ENCODE measurements around the gene NAP1L1. TPM values are rescaled to one million over a fixed set of nuclear protein-coding genes. Genes with fewer than 3 reads are reported as not detected.

Gene NAP1L1
- total RNA-seq, 2 experiments from 2014 or later = 524 to 558 TPM

DNA sequence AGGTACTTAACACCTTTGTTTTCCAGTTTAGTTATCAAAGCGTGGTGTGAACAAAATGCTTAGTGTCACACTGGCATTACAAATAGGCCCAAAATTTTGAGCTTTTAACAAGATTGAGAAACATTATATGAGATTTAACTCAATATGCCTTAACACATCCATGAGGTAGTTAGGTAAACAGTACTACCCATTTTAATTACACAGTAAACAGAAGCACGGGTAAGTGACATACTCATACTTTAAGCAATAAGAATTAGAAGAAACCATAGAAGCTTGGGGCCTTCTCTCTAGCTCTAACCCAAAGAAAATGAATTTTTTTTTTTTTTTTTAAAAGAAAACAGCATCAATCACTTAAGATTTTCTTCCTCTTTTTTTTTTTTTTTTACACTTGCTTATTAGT lies 37.4 kb downstream of the NAP1L1 start:
- DNase-seq = no peak
- H3K27me3 Mint-ChIP-seq = no peaks in the 10 kb centered on the region
- H3K4me1 Mint-ChIP-seq = peaks cover 7% of the 10 kb centered on the region
- no peak overlapping the region for H3K27ac Mint-ChIP-seq
- H3K36me3 Mint-ChIP-seq (ENCODE audit: low read depth) = peaks cover 45% of the 10 kb centered on the region
- ChIA-PET POLR2A (interaction anchor here (0.6 to 1.2 kb wide), 2 partner anchors 16 to 21 kb away, joined by 3 read pairs; partner anchors contain the start of gene PHLDA1), CTCF (interaction anchor here (0.6 to 1.5 kb wide), 2 partner anchors 14 to 15 kb away, joined by 3 read pairs; partner anchors contain the start of gene PHLDA1)
- H3K4me3 Mint-ChIP-seq = no peak overlapping the region
- no peaks in the 10 kb centered on the region for H3K9me3 Mint-ChIP-seq

DNA sequence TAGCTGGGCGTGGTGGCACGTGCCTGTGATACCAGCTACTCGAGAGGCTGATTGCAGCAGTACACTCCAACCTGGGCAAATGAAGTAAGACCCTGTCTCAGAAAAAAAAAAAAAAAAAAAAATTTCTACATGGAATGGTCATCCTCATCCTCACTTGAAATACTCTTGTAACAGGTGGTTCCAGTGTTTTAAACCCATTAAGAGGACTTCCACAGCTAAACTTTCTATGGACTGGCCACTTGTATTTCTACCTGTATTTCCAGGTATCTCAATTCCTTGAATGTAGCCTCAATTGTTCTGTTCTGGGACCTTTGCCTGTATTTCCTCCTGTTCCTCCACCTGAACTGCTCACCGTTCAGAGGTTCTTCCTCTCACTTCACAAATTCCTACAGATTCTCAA lies 41.1 kb downstream of the NAP1L1 start:
- H3K4me1 Mint-ChIP-seq = peaks cover 2% of the 10 kb centered on the region
- H3K9me3 Mint-ChIP-seq = no peaks in the 10 kb centered on the region
- H3K27me3 Mint-ChIP-seq = no peaks in the 10 kb centered on the region
- H3K27ac Mint-ChIP-seq = no peak overlapping the region
- H3K4me3 Mint-ChIP-seq = no peak overlapping the region
- ChIA-PET CTCF (interaction anchor here (0.7 to 1.1 kb wide), 2 partner anchors 518 to 558 kb away, joined by 3 read pairs; no protein-coding TSS in a partner anchor), POLR2A (interaction anchor here (0.9 kb wide), 2 partner anchors 18 to 532 kb away, joined by 3 to 5 read pairs; partner anchors contain the start of gene KRR1)
- peaks cover 19% of the 10 kb centered on the region for H3K36me3 Mint-ChIP-seq (ENCODE audit: low read depth)
- DNase-seq = no peak

DNA sequence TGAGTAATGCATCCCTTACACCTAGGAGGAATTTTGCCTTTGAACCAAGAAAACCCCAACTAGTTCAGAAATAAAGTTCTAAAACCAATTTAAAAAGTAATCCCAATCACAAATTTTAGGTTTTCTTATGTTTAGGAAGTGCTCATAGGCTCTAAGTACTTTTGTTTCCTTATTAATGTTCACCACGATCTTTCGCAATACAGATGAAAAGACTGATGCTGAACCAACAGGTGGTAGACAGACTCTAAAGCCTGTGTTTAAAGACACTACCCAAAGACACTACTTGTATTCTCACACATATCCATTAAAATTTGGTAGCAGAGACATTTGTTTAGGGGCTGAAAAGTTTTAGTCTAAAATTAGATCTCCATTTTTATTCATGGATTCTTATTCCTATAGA lies 42.3 kb downstream of the NAP1L1 start:
- Mint-ChIP-seq H3K4me1 (peaks cover 9% of the 10 kb centered on the region), H3K9me3 (no peaks in the 10 kb centered on the region), H3K27me3 (no peaks in the 10 kb centered on the region), H3K27ac (no peak overlapping the region), H3K36me3 (ENCODE audit: low read depth) (peaks cover 16% of the 10 kb centered on the region), H3K4me3 (no peak overlapping the region)
- DNase-seq = no peak
- ChIA-PET POLR2A (interaction anchor here (1.2 kb wide), 1 partner anchor 98 kb away, joined by 3 read pairs; no protein-coding TSS in a partner anchor), CTCF (no interaction called here)

DNA sequence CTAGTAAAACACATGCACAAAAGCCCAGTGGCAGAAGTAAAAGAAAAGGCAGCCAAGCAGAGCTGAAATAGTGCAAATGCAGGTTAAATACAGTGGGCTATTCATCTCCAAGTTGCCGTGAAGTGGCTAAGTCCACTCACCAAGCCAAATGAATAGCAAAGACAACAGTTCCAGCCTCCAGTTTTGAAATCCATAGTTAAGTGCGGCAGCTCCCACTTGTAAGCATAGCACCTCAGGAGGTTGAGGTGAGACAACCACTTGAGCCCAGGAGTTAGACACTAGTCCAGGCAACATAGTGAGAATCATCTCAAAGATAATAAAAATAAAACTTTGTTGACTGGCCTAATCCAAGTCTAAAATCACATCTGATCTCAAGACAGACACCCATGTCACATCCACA lies 43.1 kb downstream of the NAP1L1 start:
- POLR2A ChIA-PET = interaction anchor here (1.0 to 2.4 kb wide), 4 partner anchors 10 to 260 kb away, joined by 3 to 11 read pairs (median 3); partner anchors contain the start of gene PHLDA1
- Mint-ChIP-seq H3K27ac (no peak overlapping the region), H3K27me3 (no peaks in the 10 kb centered on the region), H3K36me3 (ENCODE audit: low read depth) (peaks cover 10% of the 10 kb centered on the region), H3K4me1 (peaks cover 11% of the 10 kb centered on the region), H3K4me3 (no peak overlapping the region), H3K9me3 (no peaks in the 10 kb centered on the region)
- DNase-seq = no peak
- CTCF ChIA-PET = interaction anchor here (1.0 to 3.5 kb wide), 3 partner anchors 10 to 556 kb away, joined by 3 to 16 read pairs (median 5); partner anchors contain the start of gene PHLDA1

DNA sequence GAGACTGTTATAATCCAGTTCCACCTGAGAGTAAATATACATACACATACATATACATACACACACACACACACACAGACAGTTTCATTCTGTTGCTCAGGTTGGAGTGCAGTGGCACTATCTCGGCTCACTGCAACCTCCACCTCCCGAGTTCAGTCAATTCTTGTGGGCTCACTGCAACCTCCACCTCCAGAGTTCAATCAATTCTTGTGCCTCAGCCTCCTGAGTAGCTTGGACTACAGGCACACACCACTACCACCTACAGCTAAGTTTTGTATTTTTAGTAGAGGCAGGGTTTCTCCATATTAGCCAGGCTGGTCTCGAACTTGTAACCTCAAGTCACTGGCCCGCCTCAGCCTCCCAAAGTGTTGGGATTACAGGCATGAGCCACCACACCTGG lies 44.0 kb downstream of the NAP1L1 start:
- POLR2A ChIA-PET = interaction anchor here (0.9 to 2.4 kb wide), 4 partner anchors 9 to 557 kb away, joined by 3 to 11 read pairs (median 3); partner anchors contain the start of genes KRR1 and PHLDA1
- Mint-ChIP-seq H3K36me3 (ENCODE audit: low read depth) (peaks cover 10% of the 10 kb centered on the region), H3K27me3 (no peaks in the 10 kb centered on the region), H3K9me3 (no peaks in the 10 kb centered on the region), H3K27ac (no peak overlapping the region), H3K4me1 (peaks cover 15% of the 10 kb centered on the region), H3K4me3 (no peak overlapping the region)
- CTCF ChIA-PET = interaction anchor here (1.0 to 3.5 kb wide), 5 partner anchors 9 to 555 kb away, joined by 3 to 16 read pairs (median 5); partner anchors contain the start of gene PHLDA1
- no peak for DNase-seq

DNA sequence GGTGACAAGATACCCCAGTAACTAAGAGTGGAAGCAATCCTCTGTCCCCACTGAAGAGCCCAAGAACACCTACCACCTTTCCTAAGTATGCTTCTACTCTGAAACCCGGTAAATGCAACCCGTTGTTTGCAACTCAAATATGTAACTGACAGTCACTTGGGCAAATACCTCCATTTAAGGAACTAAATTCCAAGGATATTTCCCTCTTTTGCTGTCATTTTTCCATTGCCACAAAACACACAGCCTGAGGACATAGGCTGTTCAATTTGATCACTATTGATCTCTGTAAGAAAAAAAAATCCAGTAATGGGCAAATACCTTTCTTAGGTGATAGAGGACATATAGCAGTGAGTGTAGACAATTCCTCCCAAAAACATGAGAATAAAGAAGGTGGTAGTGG lies 46.3 kb downstream of the NAP1L1 start:
- Mint-ChIP-seq H3K4me3 (no peak overlapping the region), H3K27me3 (no peaks in the 10 kb centered on the region), H3K36me3 (ENCODE audit: low read depth) (no peaks in the 10 kb centered on the region), H3K9me3 (no peaks in the 10 kb centered on the region), H3K4me1 (peaks cover 22% of the 10 kb centered on the region), H3K27ac (no peak overlapping the region)
- POLR2A ChIA-PET = interaction anchor here (1.5 to 1.9 kb wide), 3 partner anchors 11 to 527 kb away, joined by 3 to 8 read pairs (median 4); partner anchors contain the start of gene KRR1
- DNase-seq = no peak
- CTCF ChIA-PET = interaction anchor here (1.4 to 2.0 kb wide), 12 partner anchors 8 to 554 kb away, joined by 3 to 41 read pairs (median 5); no protein-coding TSS in a partner anchor

DNA sequence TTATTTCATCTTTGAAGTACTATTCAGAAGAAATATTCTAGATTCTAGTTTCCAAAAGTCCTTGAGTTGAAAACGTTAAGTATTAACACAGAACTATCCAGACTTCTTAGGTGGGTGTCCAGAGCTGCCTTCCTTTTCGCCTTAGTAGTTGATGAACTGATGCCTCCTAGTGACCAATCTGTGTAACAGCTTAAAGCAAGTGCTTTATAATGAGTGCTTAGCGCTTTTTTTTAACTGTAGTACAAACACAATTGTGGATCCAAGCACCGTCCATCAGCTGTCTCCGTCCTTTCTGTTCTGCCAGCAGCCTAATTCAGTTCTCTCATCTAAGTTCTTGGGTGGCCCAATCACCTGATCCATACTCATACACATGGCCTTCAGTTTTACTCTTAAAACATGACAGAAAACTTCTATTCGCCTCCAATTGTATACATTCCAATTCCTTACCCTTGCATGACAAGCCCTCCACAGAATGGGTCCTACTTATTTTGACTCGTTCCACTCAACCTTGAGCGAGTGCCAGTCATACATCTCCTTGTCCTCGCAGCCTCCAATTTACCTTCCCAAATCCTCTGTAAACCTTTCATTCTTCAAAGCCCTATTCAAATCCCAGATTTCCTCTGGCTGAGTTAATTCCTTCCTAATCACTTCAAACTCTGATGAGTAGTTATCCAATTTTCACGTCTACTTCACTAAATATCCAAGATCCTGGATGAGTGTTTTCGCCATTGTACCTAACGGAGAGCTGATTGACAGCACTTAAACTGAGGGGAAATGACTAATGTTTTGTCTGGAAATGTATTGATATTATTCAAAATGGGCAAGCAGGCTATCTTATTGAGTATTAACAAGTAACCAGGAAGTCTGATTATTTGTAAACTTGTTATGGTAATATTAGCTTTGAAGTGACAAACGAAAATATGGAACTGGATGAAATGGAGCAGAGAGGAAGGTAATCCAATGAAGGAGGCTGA lies 47.1 kb downstream of the NAP1L1 start:
- no peaks in the 10 kb centered on the region for H3K27me3 Mint-ChIP-seq
- CTCF ChIA-PET = interaction anchor here (0.6 to 2.0 kb wide), 27 partner anchors 8 to 557 kb away, joined by 3 to 41 read pairs (median 4); partner anchors contain the start of genes GLIPR1 and KRR1
- H3K4me1 Mint-ChIP-seq = peaks cover 28% of the 10 kb centered on the region
- H3K36me3 Mint-ChIP-seq (ENCODE audit: low read depth) = peaks cover 3% of the 10 kb centered on the region
- H3K27ac Mint-ChIP-seq = no peak overlapping the region
- no peak overlapping the region for H3K4me3 Mint-ChIP-seq
- H3K9me3 Mint-ChIP-seq = no peaks in the 10 kb centered on the region
- DNase-seq = peak; percentile 34
- POLR2A ChIA-PET = interaction anchor here (0.8 to 1.9 kb wide), 5 partner anchors 12 to 526 kb away, joined by 3 to 8 read pairs (median 4); partner anchors contain the start of gene KRR1

DNA sequence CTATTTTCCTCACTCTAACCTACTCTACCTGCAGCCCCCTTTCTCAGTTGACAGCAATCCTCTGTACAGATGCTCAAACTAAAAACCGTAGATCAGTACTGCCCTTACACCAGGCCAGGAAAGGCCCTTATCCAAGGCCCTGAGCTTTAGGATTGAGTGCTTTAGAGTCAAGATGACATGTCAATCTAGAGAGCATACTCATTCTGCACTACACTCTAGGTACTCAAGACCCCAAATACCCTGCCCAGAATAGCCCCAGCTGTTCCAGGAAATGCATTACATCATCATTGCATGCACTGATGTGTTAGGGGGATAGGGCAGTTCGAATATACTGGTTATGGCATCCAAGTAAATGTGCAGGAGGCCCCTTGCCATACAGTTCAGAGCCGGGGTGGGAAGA lies 49.4 kb downstream of the NAP1L1 start:
- no peak overlapping the region for H3K27ac Mint-ChIP-seq
- peaks cover 3% of the 10 kb centered on the region for H3K27me3 Mint-ChIP-seq
- POLR2A ChIA-PET = interaction anchor here (1.7 kb wide), 1 partner anchor 14 kb away, joined by 7 read pairs; no protein-coding TSS in a partner anchor
- no peaks in the 10 kb centered on the region for H3K9me3 Mint-ChIP-seq
- peaks cover 43% of the 10 kb centered on the region for H3K4me1 Mint-ChIP-seq
- H3K4me3 Mint-ChIP-seq = no peak overlapping the region
- CTCF ChIA-PET = interaction anchor here (1.2 to 5.3 kb wide), 4 partner anchors 15 to 550 kb away, joined by 4 to 72 read pairs (median 6); no protein-coding TSS in a partner anchor
- no peak for DNase-seq
- peaks cover 12% of the 10 kb centered on the region for H3K36me3 Mint-ChIP-seq (ENCODE audit: low read depth)

DNA sequence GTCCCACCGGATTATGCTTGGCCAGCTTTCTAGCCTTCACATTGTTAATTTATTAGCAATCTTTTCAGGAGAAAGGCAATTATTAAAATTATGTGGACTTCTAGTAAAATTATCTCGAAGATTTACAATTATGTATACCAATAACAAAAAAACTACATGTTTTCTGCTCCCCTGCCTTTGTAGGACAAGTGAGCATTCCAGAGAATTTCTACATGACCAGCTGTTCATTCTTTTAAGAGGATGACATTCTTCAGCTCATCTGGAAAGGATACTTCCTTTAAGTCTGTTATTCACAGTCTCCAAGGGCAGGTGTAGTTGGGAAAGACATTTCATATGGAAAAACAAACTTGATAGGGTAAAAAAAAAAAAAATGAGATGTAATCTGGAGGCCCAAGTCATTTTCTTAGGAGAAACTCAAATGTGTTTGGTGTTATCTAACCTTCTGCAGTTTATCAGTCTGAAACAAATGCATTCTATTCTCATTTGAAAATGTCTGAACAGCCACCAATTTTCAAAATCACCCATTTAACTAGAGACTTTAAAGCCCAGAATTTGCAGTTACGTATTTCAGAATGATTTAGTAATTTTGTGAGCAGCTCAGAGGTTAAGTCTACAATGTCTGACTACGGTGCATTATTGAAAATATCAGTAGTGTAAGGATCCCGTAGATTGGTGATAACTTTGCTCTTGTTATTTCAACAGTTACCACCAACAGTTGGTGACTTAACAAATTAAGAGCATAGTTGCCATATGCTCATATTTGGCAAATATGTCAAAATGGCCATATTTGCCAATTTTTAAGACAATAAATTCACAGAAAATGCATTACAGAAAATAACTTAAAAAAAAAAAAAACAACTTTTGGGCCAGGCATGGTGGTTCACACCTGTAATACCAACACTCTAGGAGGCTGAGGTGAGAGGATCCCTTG lies 51.1 kb downstream of the NAP1L1 start:
- H3K36me3 Mint-ChIP-seq (ENCODE audit: low read depth) = peaks cover 28% of the 10 kb centered on the region
- DNase-seq = no peak
- H3K27ac Mint-ChIP-seq = no peak overlapping the region
- H3K4me1 Mint-ChIP-seq = peaks cover 56% of the 10 kb centered on the region
- ChIA-PET POLR2A (interaction anchor here (0.6 to 6.8 kb wide), 12 partner anchors 12 to 550 kb away, joined by 3 to 246 read pairs (median 20); partner anchors contain the start of genes KRR1 and NAP1L1), CTCF (interaction anchor here (0.7 to 6.1 kb wide), 12 partner anchors 13 to 553 kb away, joined by 3 to 72 read pairs (median 14); partner anchors contain the start of gene GLIPR1)
- no peaks in the 10 kb centered on the region for H3K9me3 Mint-ChIP-seq
- peaks cover 3% of the 10 kb centered on the region for H3K27me3 Mint-ChIP-seq
- peak overlapping the region; percentile 98 for H3K4me3 Mint-ChIP-seq

DNA sequence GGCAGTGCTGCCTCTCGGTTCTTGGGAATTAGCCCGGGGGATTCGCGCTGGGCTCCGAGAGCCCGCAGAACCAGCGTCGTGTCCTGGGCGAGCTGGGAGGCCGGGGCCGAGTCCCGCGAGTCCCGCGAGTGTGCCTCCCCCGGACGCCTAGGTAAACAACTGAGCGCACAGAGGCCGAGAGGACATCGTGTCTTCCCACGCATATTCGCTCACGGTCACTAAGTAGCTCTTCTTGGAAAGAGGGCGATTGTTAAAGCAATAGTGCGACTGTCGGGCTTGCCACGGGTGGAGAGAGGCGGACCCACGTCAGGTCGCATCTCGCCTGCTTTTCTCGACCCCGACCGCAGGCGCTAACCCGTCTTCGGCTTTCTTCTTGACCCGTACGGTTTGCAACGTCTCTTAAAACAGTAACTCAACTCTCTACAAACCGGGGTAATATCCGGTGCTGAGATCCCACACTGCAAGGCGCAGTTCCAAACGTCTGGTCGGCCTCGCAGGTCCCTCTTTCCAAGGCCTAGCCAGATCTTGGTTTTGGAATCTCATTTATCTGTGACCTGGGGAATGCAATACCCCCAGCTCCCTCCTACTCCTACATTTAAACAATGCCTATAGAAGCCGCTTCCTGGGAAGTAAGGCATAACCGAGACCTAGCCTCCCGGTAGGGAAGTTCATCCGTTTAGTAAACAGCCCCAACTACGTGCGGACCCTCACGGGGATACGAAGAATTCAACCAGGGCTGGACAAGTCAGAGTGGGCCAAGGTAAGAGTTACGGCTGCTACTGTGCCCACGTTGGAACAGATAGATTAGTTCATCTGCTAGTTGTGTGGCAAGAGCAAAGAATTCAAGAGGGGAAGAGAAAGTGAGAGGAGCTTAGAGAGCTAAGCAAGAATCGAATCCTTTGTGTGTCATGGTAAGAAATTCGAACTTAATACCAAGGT lies 52.2 kb downstream of the NAP1L1 start:
- ChIA-PET CTCF (interaction anchor here (0.7 to 6.1 kb wide), 35 partner anchors 9 to 641 kb away, joined by 3 to 72 read pairs (median 4); partner anchors contain the start of genes GLIPR1 and GLIPR1L2), POLR2A (interaction anchor here (0.6 to 6.8 kb wide), 45 partner anchors 8 to 552 kb away, joined by 3 to 246 read pairs (median 4); partner anchors contain the start of genes BBS10, GLIPR1, KRR1 and NAP1L1)
- peaks cover 33% of the 10 kb centered on the region for H3K36me3 Mint-ChIP-seq (ENCODE audit: low read depth)
- peak; percentile 51 for DNase-seq
- peaks cover 3% of the 10 kb centered on the region for H3K27me3 Mint-ChIP-seq
- peaks cover 55% of the 10 kb centered on the region for H3K4me1 Mint-ChIP-seq
- H3K9me3 Mint-ChIP-seq = no peaks in the 10 kb centered on the region
- peak overlapping the region; percentile 95 for H3K27ac Mint-ChIP-seq
- H3K4me3 Mint-ChIP-seq = peak overlapping the region; percentile 98
